ENCODE data around the gene SFMBT2.
"Not testable (repeated sequence)": the region's sequence is repeated elsewhere in the genome, so short reads cannot be mapped to it uniquely, and the experiment has no call there.

The SFMBT2 gene

GRCh38 chr10:7184660-7185366, 226.0 kb downstream of the SFMBT2 start:
- no peak for DNase-seq (ENCODE audit: low read depth in 2 of 2)

DNA sequence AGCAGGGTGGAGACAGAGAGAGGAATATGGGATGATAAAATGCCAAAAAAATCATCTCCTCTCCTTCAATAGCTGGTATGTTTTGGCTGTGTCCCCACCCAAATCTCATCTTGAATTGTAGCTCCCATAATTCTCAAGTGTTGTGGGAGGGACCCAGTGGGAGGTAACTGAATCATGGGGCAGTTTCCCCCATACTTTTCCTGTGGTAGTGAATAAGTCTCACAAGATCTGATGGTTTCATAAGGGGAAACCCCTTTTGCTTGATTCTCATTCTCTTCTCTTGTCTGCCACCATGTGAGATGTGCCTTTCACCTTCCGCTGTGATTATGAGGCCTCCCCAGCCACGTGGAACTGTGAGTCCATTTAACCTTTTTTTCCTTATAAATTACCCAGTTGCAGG, 226.7 kb downstream of the SFMBT2 start:
- not testable (repeated sequence) for DNase-seq (ENCODE audit: low read depth in 2 of 2)

DNA sequence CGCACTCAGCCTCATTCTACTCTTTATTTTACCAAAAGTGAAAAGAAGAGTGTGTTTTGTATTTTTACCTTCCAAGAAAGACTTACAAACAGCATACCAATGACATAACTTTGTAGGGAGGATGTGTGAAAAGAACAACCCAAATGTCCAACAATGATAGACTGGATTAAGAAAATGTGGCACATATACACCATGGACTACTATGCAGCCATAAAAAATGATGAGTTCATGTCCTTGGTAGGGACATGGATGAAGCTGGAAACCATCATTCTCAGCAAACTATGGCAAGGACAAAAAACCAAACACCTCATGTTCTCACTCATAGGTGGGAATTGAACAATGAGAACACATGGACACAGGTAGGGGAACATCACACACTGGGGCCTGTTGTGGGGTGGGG, 228.5 kb downstream of the SFMBT2 start:
- DNase-seq (ENCODE audit: low read depth in 2 of 2): not testable (repeated sequence)

GRCh38 chr10:7181420-7181819, 229.4 kb downstream of the SFMBT2 start:
- no peak for DNase-seq (ENCODE audit: low read depth in 2 of 2)

DNA sequence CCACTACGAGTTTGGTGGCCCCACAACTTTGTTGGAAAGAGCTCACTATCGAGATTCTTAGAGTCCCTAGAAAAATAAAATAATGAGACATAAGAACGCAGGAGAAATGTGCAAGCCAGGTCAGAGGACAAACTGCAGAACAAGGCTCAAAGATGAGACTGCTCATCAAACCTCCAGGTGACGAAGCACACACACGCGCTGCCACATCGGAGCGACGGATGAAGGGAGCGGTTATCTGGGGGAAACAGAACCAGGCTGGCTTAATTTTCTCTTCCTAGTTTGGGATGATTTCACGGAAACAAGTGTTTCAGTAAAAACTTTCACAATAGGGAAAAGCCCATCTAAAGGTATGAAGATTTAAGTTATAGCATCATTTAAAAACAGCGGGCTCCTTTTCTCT, 231.3 kb downstream of the SFMBT2 start:
- no peak for DNase-seq (ENCODE audit: low read depth in 2 of 2)

- DNase-seq (ENCODE audit: low read depth in 2 of 2): no peak
Observed at GRCh38 chr10:7173948-7174347, 236.9 kb downstream of the SFMBT2 start.

DNA sequence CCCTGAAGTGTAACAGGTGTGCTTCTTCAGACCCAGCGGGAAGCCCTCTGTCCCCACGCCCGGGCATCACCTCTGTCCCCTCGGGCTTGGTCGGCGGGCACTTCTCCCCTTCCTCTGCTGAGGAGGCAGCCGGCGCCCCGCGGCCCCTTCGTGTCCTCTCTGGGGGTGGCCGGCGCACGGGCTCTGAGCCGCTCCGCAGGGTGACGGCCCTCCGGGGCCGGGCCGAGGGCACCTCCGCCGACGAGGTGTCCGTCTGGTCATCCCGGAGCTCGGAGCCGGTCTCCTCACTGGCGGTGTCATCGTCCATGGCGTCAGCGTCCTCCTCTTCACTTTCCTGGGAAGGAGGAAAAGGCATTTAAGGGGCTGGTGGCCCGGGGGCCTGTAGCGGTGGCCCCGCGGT, 239.0 kb downstream of the SFMBT2 start:
- DNase-seq (ENCODE audit: low read depth in 2 of 2): no peak

DNA sequence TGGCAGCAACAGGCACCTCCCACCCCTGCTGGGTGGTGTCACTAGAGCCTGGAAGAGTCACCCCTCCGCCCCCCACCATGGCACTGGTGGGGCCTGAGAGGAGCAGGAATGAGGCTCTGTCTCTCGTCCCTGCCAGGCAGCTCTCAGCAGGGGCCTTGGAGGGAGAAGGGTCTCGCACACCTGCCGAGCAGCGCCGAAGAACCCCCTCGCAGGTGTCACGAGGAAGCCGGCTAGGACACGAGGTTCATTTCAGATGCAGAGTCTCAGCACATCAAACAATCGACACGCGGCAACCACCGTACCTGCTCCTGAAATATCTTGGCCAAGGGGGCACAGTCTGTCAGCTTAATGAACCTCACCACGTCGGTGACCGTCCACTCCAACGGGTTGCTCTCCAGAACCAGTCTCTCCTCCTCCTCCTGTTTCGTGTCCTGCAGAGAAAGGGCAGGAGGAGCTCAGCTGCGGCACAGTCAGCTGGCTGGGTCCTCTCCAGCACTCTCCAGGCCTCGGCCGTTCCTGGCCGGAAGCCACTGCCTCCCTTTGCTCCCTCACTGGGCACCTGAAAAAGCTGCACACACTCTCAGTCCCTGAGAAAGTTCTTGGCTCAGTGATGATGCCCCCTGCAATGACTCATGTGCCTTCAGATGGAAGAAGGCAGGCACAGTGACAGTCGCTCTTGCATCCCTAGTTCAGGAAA, 240.1 kb downstream of the SFMBT2 start:
- no peak for DNase-seq (ENCODE audit: low read depth in 2 of 2)

DNA sequence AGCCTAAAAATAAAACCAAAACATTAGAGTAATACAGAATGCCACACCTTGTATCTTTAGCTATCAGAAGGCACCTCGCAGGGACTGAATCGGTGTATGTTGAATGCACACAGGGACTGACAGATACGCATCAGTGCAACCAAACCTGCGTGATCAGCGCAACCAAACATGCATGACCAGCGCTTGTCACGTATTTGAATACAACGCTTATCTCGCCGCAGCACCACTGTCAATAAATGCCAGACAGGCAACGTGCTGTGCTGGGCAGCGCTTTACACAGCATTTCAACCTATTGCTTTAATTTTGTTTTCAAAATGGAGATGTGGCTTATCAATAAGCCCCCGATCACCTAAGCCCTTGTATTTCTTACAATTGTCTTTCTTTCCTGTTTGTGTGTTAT, 242.4 kb downstream of the SFMBT2 start:
- DNase-seq (ENCODE audit: low read depth in 2 of 2): no peak

- DNase-seq (ENCODE audit: low read depth in 2 of 2): no peak
Observed at GRCh38 chr10:7165500-7166177, 245.2 kb downstream of the SFMBT2 start.

GRCh38 chr10:7164955-7165354, 245.9 kb downstream of the SFMBT2 start:
- DNase-seq (ENCODE audit: low read depth in 2 of 2): no peak

- no peak for DNase-seq (ENCODE audit: low read depth in 2 of 2)
Observed at GRCh38 chr10:7162331-7162730, 248.5 kb downstream of the SFMBT2 start.

GRCh38 chr10:7161484-7162250, 249.2 kb downstream of the SFMBT2 start:
- no peak for DNase-seq (ENCODE audit: low read depth in 2 of 2)

GRCh38 chr10:7159928-7160327, 250.9 kb downstream of the SFMBT2 start:
- no peak for DNase-seq (ENCODE audit: low read depth in 2 of 2)

DNA sequence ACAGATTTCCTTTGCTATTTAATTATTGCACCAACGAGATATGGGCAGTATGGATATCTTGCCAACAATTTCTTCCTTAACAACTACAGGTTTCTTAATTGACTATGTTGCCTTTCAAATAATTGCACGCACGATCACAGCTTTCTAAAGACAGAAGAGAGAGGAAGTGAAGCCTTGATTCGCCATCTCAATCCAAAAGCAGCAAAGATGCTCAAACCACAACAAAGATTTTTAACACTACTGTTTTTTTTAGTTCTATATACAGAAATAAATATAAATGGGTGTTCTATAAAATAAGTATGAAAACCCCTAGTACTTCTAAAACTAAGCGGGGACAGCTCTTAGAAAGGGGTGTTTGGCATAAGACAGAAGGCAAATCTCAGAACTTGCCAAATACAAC, 251.3 kb downstream of the SFMBT2 start:
- no peak for DNase-seq (ENCODE audit: low read depth in 2 of 2)

- DNase-seq (ENCODE audit: low read depth in 2 of 2): no peak
Observed at GRCh38 chr10:7157091-7157490, 253.7 kb downstream of the SFMBT2 start.

GRCh38 chr10:7153750-7154149, 257.1 kb downstream of the SFMBT2 start:
- no peak for DNase-seq (ENCODE audit: low read depth in 2 of 2)

GRCh38 chr10:7152982-7153381, 257.9 kb downstream of the SFMBT2 start:
- DNase-seq (ENCODE audit: low read depth in 2 of 2): no peak

DNA sequence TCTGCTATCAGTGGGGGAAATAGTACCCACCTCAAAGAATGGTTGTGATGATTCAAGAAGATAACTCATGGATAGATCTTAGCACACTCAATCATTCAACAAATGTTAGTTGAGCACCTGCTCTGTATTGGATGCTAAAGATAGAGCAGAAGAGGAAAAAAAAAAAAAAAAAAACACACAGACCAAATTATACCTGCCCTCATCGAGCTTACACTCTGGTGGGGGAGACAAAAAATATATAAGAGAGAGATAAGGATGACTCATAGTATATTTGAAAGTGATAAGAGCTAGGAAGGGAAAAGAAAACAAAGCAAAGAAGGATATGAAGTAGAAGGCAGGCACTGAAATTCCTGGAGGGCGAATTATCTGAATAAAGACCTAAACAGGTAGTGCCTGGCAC, 258.5 kb downstream of the SFMBT2 start:
- DNase-seq (ENCODE audit: low read depth in 2 of 2): no peak

DNA sequence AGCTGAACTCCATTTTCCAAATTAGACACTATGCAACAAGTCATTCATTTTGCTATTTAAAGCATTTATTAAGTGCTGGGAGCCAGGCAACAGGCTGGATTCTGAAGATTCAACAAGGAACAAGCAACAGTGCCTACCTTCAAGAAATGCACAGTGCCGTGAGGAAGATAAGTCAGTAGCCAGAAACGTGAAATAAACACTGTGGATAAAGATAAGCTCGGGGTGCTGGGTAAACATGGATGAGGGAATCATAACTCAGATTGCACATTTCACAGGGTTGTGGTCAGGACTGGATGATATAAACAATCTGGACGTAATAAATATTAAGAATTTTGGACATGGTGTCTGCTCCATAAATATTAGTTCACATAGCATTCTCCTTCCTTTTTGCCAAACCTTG, 259.3 kb downstream of the SFMBT2 start:
- no peak for DNase-seq (ENCODE audit: low read depth in 2 of 2)

GRCh38 chr10:7150349-7150748, 260.5 kb downstream of the SFMBT2 start:
- no peak for DNase-seq (ENCODE audit: low read depth in 2 of 2)

- no peak for DNase-seq (ENCODE audit: low read depth in 2 of 2)
Observed at GRCh38 chr10:7146189-7146588, 264.6 kb downstream of the SFMBT2 start.

Measured in stimulated activated CD8-positive, alpha-beta memory T cell treated with anti-CD3 and anti-CD28 coated beads, Interleukin-2, amount 100 ng/mL, for 1 hour (primary cell).